Body of pancreas (tissue), 4 donors: Measurements from ENCODE around the gene ALOX15B.

Experiments used
- POLR2A ChIP-seq, 3 donors: fragments of 450-650 bp; IDR thresholded peaks; one replicate each; pipeline ENCODE4 v1.6.1; 2016; ENCODE audit warnings: antibody characterized with exemption in 3 of 3, mild to moderate bottlenecking in 2 of 3
- TF ChIP-seq, protein P1 (sequence below), 7 experiments: fragments of 450-650 bp in 4 of 7; fragments of 200-600 bp in 3 of 7; sonication (generic) in 3 of 7; IDR thresholded peaks; one replicate each; pipeline ENCODE4 v1.5.1; 2016 to 2019; ENCODE audit warnings: antibody characterized with exemption in 7 of 7

DNA sequence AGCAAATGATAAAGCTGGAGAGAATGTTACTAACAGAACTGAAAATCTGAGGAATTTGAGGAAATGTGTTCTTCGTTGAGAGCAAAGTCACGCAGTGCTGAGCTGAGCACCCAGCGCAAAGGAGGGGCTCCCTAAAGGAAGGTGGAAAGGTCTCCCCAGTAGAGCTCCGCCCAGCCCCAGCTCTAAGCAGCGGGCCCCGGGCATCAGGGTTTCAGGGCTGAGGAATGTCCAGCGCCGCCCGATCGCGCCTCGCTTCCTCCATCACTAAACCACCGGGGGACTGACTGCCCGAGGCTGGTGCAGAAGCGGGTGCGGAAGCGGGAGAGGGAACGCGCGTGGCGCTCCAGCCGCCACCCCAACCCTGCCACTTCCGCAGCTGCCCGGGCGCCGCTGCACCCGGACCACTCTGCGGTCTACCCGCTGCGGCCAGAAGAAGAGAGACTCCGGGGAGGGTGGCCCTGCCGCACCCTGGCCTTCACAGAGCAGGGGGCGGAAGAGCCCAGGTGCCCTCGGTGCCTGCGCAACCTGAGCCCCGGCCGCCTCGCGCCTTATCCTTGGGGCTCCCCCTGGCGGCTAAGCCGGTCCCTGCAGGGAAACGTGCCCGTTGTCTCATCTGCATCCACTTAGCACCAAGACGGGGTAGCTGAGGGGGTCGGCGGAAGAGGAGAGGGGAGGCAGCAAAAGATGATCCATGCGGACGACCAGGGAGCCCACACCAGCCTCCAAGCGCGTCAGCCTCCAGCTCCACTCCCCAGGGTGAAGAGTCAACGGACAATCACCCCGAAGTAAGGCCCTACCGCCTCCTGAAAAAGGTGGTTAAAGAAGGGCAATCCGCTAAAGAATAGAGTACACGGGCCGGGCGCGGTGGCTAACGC, 48.8 kb upstream of the ALOX15B start:
- TF ChIP-seq, protein P1, sequence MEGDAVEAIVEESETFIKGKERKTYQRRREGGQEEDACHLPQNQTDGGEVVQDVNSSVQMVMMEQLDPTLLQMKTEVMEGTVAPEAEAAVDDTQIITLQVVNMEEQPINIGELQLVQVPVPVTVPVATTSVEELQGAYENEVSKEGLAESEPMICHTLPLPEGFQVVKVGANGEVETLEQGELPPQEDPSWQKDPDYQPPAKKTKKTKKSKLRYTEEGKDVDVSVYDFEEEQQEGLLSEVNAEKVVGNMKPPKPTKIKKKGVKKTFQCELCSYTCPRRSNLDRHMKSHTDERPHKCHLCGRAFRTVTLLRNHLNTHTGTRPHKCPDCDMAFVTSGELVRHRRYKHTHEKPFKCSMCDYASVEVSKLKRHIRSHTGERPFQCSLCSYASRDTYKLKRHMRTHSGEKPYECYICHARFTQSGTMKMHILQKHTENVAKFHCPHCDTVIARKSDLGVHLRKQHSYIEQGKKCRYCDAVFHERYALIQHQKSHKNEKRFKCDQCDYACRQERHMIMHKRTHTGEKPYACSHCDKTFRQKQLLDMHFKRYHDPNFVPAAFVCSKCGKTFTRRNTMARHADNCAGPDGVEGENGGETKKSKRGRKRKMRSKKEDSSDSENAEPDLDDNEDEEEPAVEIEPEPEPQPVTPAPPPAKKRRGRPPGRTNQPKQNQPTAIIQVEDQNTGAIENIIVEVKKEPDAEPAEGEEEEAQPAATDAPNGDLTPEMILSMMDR (IDR thresholded peaks at IDR 0.05) = peak; percentile 91 to 99 (median 93)
- peak in 2 of 3 donors; percentile 33 to 40 for TF ChIP-seq POLR2A (IDR thresholded peaks at IDR 0.05)
